ENCODE results near the gene SCN8A.

DNA sequence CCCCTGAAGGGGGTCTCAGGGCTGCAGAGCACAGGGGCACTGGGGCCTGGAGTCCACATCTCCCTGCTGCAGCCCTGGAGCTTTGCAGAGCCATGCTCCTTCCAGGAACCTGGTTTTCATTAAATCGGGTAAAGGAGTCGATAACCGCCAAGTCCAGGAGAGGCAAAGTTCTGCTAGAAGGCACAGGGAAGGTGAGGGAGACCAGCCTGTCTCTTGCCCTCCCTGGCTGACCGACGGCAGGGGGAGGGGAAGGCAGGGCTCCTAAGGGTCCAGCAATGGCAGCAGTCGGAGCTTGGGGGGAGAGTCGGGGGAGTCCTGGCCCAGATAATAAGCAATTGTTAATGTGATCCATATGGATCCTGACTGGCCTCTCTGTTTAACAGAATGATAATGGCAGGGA is 254.4 kb downstream of the SCN8A start:
- TF ChIP-seq POLR2A (IDR thresholded peaks at IDR 0.05) (no peak), POLR2AphosphoS5 (IDR thresholded peaks at IDR 0.05) (no peak)
- TF ChIP-seq, protein P1, sequence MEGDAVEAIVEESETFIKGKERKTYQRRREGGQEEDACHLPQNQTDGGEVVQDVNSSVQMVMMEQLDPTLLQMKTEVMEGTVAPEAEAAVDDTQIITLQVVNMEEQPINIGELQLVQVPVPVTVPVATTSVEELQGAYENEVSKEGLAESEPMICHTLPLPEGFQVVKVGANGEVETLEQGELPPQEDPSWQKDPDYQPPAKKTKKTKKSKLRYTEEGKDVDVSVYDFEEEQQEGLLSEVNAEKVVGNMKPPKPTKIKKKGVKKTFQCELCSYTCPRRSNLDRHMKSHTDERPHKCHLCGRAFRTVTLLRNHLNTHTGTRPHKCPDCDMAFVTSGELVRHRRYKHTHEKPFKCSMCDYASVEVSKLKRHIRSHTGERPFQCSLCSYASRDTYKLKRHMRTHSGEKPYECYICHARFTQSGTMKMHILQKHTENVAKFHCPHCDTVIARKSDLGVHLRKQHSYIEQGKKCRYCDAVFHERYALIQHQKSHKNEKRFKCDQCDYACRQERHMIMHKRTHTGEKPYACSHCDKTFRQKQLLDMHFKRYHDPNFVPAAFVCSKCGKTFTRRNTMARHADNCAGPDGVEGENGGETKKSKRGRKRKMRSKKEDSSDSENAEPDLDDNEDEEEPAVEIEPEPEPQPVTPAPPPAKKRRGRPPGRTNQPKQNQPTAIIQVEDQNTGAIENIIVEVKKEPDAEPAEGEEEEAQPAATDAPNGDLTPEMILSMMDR (IDR thresholded peaks at IDR 0.05), result no peak

All from breast epithelium (tissue), 3 donors.